IPS-NIHi7 (cell line): Measurements from ENCODE around the gene TFEB.

ENCODE experiments used
- DNase-seq: peaks from one replicate; pipeline ENCODE4 v3.0.0; 2012; ENCODE audit warnings: mixed read lengths; ENCODE audit errors: extremely low spot score

The TFEB gene

GRCh38 chr6:41706876-41707564, 28.4 kb downstream of the TFEB start:
- no peak for DNase-seq

- peak; percentile 98 for DNase-seq
Observed at GRCh38 chr6:41705996-41706835, 29.2 kb downstream of the TFEB start.

- no peak for DNase-seq
Observed at GRCh38 chr6:41705311-41705995, 30.0 kb downstream of the TFEB start.

DNA sequence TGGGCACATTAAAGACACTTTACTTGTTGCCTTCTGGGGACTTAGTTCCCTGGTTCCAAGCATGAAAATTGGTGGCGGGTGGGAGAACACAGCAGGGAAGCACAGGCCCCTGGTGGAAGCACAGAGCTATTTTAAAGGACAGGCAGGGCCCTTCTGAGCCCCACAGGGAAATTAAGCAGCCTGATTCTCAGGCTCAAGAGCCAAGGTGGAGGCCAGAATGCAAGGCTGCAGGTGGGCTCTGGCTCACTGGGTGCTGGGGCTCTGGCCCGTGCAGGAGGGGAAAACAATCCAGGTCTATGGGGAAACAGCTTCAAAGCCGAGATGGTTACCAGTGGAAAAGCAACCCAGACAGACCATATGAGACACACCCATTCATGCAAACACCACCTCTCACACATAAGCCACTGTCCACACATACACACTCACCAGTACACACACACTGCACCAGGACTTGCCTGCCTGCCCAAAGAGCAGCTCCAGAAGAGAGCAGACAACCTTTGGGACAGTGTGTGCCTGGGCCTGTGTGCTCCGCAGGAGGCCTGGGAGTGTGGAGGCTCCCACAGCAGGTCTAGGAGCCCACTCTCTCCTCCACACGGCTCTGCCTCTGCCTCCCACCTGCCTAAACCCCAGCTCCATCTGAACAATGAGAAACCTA, 30.6 kb downstream of the TFEB start:
- no peak for DNase-seq

DNA sequence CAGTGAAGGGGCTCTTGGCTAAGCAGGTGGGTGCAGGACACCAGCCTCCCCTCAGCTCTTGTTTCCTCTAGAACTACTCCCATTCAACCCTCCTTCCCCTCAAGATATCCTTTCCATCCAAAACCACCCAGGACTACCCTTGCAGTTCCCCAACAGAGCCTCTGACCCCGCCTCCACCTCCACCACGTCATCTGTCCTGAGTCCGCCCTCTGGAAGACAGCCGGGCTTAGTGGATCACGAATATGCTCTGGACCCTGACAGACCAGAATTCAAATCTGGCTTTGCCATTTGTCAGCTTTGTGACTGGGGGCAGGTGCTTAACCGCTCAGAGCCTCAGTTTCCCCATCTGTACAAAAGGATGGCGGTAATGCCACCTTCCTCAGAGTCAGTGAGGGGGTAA, 31.4 kb downstream of the TFEB start:
- no peak for DNase-seq

DNA sequence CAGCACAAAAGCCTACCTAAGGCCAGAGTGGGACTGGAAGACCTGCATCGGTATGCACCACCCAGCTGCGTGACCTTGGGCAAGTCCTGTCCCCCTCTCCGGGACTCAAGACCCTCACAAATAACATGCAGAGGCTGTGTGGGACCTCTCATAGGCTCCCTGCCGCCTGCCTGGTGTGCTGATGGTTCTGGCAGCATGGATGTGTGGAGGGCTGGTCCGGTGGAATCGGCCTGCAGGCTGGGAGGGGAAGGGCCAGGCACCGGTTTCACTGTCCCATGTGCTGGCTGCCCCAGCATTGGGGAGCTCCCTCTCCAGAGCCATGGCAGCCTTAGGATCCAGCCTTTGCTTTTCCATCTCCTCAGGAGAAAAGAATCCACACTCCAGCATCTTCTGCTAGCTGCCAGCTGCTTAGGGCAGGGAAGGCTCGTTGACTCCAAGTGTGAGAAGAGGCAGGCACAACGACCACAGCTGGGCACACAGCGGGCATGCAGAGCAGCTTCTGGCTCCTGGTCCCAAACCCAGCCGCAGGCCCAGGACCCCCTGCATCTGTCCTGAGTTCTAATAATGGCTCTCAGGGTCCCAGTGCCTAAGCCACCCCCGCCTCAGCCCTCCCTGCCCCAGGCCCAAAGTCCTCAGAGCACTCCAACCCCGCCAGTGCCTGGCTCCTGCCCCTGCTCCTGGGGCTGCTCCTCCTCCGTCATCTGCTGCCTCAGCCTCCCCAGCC, 32.5 kb downstream of the TFEB start:
- DNase-seq, result no peak

GRCh38 chr6:41702089-41702745, 33.2 kb downstream of the TFEB start:
- no peak for DNase-seq

DNA sequence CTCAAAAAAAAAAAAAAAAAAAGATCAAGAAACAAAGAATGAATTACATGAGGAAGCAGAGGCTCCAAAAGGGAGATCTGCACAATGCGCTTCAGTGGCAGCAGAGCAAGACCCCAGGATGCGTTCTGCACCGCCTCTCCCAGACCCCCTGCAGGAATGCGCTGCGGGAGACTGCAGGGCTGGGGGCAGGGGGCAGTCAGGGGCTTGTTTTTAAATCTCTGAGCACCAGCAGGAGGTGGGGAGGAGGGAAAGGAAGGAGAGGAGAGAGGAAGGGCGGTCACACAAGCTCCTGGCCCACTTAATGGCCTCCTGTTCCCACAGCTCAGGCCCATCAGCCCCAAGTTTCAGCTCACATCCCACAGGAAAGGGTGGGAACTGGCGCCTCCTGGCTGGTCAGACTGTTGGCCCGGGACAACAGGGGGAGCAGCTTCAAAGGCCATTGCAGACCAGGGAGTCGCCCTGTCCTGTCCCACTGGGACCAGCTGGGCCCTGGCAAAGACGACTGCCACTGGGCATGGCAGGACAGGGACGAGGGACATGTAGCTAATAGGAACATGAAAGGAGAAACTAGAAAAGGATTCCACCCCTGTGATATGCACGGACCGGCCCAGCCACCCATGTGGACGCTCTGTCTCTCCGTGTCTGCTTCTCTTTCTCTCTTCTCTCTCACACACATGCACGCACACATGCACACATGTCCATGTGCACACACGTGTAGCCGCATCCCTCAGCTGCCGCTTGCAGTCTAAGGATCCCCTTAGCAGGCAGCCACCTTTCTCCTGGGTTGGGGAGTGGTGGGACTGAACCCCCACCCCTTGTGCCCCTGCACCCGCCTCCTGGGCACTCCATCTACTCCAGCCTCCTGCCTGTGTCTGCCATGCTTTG, 34.7 kb downstream of the TFEB start:
- DNase-seq, result peak; percentile 60

GRCh38 chr6:41699063-41699462, 36.3 kb downstream of the TFEB start:
- DNase-seq, result no peak

DNA sequence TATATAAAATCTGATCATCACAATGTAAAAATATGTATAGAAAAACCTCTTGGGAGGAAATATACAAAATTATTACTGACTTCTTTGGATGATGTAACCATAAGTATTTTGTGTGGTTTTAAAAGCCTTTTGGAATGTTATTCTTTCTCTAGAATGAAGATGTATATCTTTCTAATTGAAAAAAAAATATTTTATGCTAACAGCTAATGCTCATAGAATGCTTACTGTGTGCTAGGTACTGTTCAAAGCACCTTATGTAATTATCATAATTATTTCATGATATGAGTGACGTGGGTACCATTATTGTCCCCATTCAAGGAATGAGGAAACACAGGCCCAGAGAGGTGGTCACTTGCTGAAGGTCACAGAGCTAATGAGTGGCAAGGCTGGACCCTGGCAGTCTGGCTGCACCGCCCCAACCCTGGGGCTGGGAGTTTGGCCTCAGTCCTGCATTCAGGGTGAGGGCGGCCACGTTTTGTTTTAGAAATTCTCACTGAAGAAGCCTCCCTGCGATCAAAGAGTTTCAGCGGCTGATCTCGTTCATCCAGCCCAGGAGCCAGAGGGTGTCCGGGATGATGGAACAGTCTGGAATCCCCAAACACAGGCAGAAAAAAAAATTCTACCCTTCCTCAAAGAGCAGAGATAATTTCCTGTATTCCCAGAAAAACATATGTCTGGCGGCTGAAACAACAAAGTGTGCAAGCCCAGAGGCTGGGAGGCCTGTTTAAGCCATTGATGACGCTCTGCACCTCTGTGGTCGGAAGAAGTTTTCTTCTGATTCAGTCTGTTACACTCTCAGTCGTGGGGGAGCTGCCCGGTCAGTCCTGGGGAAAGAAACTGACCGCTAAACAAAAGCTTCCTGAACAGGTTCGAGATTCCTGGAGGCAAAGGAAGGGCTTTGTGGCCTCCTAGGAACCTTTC, 37.3 kb downstream of the TFEB start:
- DNase-seq, result no peak

DNA sequence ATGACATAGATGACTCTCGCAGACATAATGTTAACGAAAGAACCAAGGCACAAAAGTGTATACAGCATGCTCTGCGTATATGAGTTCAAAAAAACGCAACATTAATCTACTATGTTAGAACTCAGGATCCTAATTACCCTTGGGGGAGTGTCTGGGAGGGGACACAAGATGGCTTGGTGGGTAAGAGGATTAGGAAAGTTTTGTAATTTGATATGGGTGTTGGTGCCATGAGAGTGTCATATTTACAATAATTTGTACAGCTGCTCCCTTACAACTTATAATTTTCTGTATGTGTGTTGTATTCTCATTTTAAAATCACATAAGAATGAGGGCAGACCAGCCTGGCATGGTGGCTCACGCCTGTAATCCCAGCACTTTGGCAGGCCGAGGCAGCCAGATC, 38.6 kb downstream of the TFEB start:
- no peak for DNase-seq

GRCh38 chr6:41695825-41696224, 39.6 kb downstream of the TFEB start:
- DNase-seq, result no peak

DNA sequence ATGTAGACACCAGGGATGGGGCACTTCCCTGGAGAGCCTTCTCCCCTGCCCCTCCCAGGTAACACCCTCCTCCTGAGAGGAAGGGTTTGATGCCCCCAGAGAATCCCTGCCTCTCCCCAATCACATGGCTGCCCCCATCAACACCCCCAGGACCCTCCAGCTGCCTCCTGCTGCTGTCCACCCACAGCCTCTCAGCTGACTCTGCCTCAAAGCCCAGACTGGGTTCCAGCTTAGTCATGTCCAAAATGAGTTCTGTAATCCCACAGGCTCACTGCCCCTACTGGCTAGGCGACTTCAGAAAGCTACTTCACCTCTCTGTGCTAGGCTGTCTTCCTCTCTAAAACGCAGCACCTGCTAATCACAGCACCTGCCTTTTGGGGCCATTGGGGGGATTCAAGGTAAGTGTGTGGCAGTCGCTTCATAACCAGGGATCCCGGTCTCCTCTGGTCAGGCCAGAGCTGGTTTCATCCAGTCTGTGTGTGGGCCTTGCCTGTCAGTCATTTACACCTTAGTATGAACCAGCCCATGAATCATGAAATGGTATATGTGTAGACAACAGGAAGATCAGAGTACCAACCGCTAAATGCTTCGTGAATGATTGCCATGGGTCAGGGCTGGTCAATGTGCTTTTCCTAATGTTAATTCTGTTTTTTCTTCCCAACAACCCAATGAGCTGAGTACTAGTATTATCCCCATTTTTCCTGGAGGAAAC, 40.4 kb downstream of the TFEB start:
- DNase-seq, result no peak

- DNase-seq, result no peak
Observed at GRCh38 chr6:41693281-41694240, 41.8 kb downstream of the TFEB start.

DNA sequence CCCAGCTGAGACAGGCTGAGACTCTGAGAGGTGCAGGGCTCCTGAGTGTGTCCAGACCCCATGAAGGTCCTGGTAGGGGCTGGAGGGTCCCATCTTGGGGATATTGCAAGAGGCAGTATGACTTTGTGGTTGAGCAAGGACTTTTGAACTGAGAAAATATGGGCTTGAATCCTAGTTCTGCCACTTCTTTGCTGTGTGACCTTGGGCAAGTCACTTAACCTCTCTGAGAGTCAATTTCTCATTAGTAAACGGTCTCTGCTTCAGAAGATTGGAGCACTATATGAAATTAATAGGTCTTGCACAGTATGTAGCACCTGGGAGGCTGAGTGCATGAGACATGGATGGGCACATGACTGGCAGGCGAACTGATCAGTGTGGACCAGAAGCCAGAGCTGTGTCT, 42.7 kb downstream of the TFEB start:
- DNase-seq, result no peak

- DNase-seq, result no peak
Observed at GRCh38 chr6:41692080-41692675, 43.2 kb downstream of the TFEB start.
